ENCODE results near the gene RPL7A. TPM values are rescaled to one million over a fixed set of nuclear protein-coding genes. Genes with fewer than 3 reads are reported as not detected.

Gene RPL7A
- polyA plus RNA-seq, 2 donors = 2,052 to 3,524 TPM

Other genes with a start within 250 kb of the RPL7A start
- 10 to 100 TPM; 47.8 to 67.9 TPM for gene RALGDS, start 227.0 kb upstream of the RPL7A start, polyA plus RNA-seq
- gene GBGT1, start 184.3 kb upstream of the RPL7A start, polyA plus RNA-seq = 1 to 10 TPM; 2.1 to 3.7 TPM
- not detected for gene OBP2B, start 139.0 kb upstream of the RPL7A start, polyA plus RNA-seq
- 10 to 100 TPM in 1 of 2 donors, 1 to 10 TPM in 1; 7.7 to 15.6 TPM for gene ABO, start 73.0 kb upstream of the RPL7A start, polyA plus RNA-seq
- gene SURF6, start 12.0 kb upstream of the RPL7A start, polyA plus RNA-seq = 10 to 100 TPM; 17.0 to 21.7 TPM
- 10 to 100 TPM in 1 of 2 donors, 1 to 10 TPM in 1; 7.3 to 12.0 TPM for gene MED22, start 87 bp upstream of the RPL7A start, polyA plus RNA-seq
- 10 to 100 TPM; 34.2 to 41.2 TPM for gene SURF1, start 8.3 kb downstream of the RPL7A start, polyA plus RNA-seq
- gene SURF2, start 8.3 kb downstream of the RPL7A start, polyA plus RNA-seq = 10 to 100 TPM; 32.9 to 36.4 TPM
- 10 to 100 TPM; 39.7 to 64.7 TPM for gene SURF4, start 27.8 kb downstream of the RPL7A start, polyA plus RNA-seq
- 1 to 10 TPM in 1 of 2 donors, under 1 TPM in 1; 0.49 to 1.3 TPM for gene STKLD1, start 28.1 kb downstream of the RPL7A start, polyA plus RNA-seq
- 10 to 100 TPM; 10.6 to 15.2 TPM for gene REXO4, start 69.8 kb downstream of the RPL7A start, polyA plus RNA-seq
- gene ADAMTS13, start 74.1 kb downstream of the RPL7A start, polyA plus RNA-seq = 1 to 10 TPM; 1.2 to 4.3 TPM
- gene CACFD1, start 111.8 kb downstream of the RPL7A start, polyA plus RNA-seq = 1 to 10 TPM; 7.0 to 7.9 TPM
- gene SLC2A6, start 130.9 kb downstream of the RPL7A start, polyA plus RNA-seq = under 1 TPM; 0.69 TPM
- not detected for gene MYMK, start 176.7 kb downstream of the RPL7A start, polyA plus RNA-seq
- 1 to 10 TPM in 1 of 2 donors, under 1 TPM in 1; 0.60 to 1.0 TPM for gene ADAMTSL2, start 186.5 kb downstream of the RPL7A start, polyA plus RNA-seq